Ovary (tissue), 9 donors: ENCODE data around the gene CARD6. TPM values are rescaled to one million over a fixed set of nuclear protein-coding genes. Genes with fewer than 3 reads are reported as not detected.
A peak's percentile ranks its signal among the peaks of the same experiment; 100 is the strongest.

Experiments
- DNase-seq, 5 donors: peaks; one replicate each; pipeline ENCODE4 v3.0.0-alpha.2; 2019 to 2020
- H3K27ac ChIP-seq, 2 donors: fragments of 200-600 bp; one replicate each; pipeline versions ENCODE4 v1.5.1 to v1.8.0; 2019 to 2022
- H3K27me3 ChIP-seq: fragments of 200-600 bp; one replicate; pipeline ENCODE4 v1.8.0; 2022
- H3K36me3 ChIP-seq: fragments of 200-600 bp; sonication (generic); one replicate; pipeline ENCODE4 v1.5.1; 2019
- H3K4me1 ChIP-seq: one replicate; pipeline ENCODE4 v1.8.1; 2013; ENCODE audit warnings: mild to moderate bottlenecking, moderate library complexity; ENCODE audit not compliant: insufficient read depth
- H3K4me3 ChIP-seq: fragments of 200-600 bp; sonication (generic); one replicate; pipeline ENCODE4 v1.5.1; 2017
- H3K9me3 ChIP-seq, 2 donors: fragments of 200-600 bp in 1 of 2; sonication (generic) in 1 of 2; one replicate each; pipeline versions ENCODE4 v1.5.1 to v1.8.1; 2013 to 2019; ENCODE audit warnings: mild to moderate bottlenecking in 1 of 2, moderate library complexity in 1 of 2
- EP300 ChIP-seq: sonication (generic); formaldehyde crosslinking; IDR thresholded peaks from one replicate; pipeline ENCODE4 v1.6.1; 2017; ENCODE audit warnings: antibody characterized with exemption
- POLR2A ChIP-seq: fragments of 450-650 bp; IDR thresholded peaks from one replicate; pipeline ENCODE4 v1.6.1; 2017; ENCODE audit warnings: antibody characterized with exemption, mild to moderate bottlenecking, moderate library complexity
- WGBS, 3 donors: extraction: QIAGEN DNeasy Blood & Tissue Kit in 1 of 3; methylation state at CpG; one replicate each; pipeline versions ENCODE4 v1.1.5 to v1.1.7; 2013 to 2017; 5-methylcytosine and 5-hydroxymethylcytosine counted together
- intact Hi-C, 4 donors: fragments of 100-400 bp; cut with DNase I; formaldehyde crosslinking; loops; one replicate each; pipeline versions ENCODE4 v1.11.0 to v1.15.1; 2022 to 2023
- polyA plus RNA-seq, 2 donors: library from polyadenylated mRNA; stranded (reverse); fragments of 200-250 nt in 1 of 2; fragments of 350-450 nt in 1 of 2; fragmentation: Illumina TruSeq in 1 of 2; extraction: RNeasy Lipid Tissue Mini Kit (QIAGEN cat#74804) in 1 of 2; gene quantifications; one replicate each; pipeline ENCODE4 v1.2.3, GENCODE V29; 2013 to 2014
- total RNA-seq, 7 donors: library from RNA; depleted of rRNA in 2 of 7; stranded (reverse); fragments of >200 nt in 2 of 7; fragmentation: NEBNext Ultra II Directional in 3 of 7; extraction: Animal tissue kit (Norgen Biotek cat#: 25700) in 3 of 7; gene quantifications; one replicate each; pipeline versions ENCODE4 v1.1.0 to v1.2.4, GENCODE V29; 2016 to 2023
- TF ChIP-seq, protein P1 (sequence below), 3 donors: fragments of 450-650 bp in 2 of 3; fragments of 200-600 bp in 1 of 3; IDR thresholded peaks; one replicate each; pipeline versions ENCODE4 v1.5.1 to v1.8.0; 2016 to 2022; ENCODE audit warnings: antibody characterized with exemption in 3 of 3, mild to moderate bottlenecking in 1 of 3
- donor health status: DM: no; HTN: no; CAD: no; lungs with moderate emphysema.
- donor health status: DM: no; HTN: no; CAD: no.
- donor health status: Bipolar disorder and iron deficiency.
- donor health status: DM: yes; HTN: yes; CAD: no.
- donor health status: DM: no; HTN: no; CAD: no.
- donor health status: DM: yes; HTN: yes; CAD: no.

CARD6 gene
- total and polyA plus RNA-seq, 9 donors, result 2.0 to 9.4 (median 5.2) TPM

- TF ChIP-seq POLR2A, result no peak
- no peak for TF ChIP-seq EP300
- TF ChIP-seq, protein P1, sequence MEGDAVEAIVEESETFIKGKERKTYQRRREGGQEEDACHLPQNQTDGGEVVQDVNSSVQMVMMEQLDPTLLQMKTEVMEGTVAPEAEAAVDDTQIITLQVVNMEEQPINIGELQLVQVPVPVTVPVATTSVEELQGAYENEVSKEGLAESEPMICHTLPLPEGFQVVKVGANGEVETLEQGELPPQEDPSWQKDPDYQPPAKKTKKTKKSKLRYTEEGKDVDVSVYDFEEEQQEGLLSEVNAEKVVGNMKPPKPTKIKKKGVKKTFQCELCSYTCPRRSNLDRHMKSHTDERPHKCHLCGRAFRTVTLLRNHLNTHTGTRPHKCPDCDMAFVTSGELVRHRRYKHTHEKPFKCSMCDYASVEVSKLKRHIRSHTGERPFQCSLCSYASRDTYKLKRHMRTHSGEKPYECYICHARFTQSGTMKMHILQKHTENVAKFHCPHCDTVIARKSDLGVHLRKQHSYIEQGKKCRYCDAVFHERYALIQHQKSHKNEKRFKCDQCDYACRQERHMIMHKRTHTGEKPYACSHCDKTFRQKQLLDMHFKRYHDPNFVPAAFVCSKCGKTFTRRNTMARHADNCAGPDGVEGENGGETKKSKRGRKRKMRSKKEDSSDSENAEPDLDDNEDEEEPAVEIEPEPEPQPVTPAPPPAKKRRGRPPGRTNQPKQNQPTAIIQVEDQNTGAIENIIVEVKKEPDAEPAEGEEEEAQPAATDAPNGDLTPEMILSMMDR (IDR thresholded peaks at IDR 0.05), result no peak
- DNase-seq, result peak in 1 of 5 donors; percentile 42
- H3K4me3 ChIP-seq, result peak overlapping the region; percentile 72
- intact Hi-C loops, result loop anchor here in 1 of 4 donors (10.0 kb wide), 1 partner anchor 80 kb away; the partner anchor contains the start of gene TTC33
- peak overlapping the region; percentile 68 to 90 for H3K27ac ChIP-seq
- H3K9me3 ChIP-seq, result no peaks in the 10 kb centered on the region
- H3K27me3 ChIP-seq, result no peaks in the 10 kb centered on the region
- WGBS, 3 donors, result 0 to 1% (median 0%) methylated on average over 21 of the region's 21 CpGs
- no peaks in the 10 kb centered on the region for H3K36me3 ChIP-seq
- peaks cover 2% of the 10 kb centered on the region for H3K4me1 ChIP-seq
Observed at GRCh38 chr5:40834391-40834848, 6.7 kb upstream of the CARD6 start.

DNA sequence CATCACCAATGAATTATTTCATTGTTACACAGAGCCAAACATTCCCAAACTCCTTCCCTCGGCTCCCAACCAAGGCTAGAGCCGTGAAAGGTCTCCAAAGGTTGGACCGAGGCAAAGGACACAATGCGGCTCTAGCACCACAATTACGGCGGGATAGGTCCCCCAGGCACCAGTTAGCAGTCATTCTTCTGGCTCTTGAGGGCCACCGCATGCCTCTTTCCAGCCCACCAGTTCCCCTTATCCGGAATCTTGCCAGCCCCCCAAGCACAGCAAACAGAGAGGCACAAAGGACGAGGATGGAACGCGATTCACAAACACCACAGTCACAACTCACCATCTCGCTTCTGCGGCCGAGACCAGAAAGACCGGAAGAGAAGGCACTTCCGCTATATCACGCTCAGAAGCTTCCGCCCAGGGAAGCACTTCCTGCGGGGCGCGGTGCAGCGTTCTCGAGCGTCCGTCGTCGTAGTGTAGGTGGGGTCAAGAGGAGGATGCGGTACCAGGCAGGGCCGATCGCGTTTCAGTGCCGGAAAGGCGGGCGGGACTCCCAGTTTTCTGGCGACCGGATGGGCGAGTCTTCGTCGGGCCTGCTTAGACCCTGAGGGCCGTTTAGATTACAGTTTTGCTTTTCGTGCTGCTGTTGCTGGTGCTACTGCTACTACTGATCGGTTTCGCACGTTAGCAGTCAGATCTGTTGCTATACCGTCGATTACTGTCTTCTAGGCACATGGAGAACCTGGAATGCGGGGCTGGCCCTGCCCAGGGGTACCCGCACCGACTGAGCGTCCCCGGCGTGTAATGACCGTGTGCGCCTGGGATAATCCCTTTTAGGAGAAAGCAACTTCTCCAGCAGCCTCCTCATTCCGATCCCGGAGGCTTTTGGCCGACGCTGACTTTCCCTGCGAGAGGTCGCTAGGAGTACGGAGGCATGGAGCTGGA lies 6.0 kb upstream of the CARD6 start, which contains the start of gene RPL37:
Gene RPL37 (minus strand): TSS at position 374 of the 939 bp plus-strand sequence. CDS start 37 bp downstream, at position 337.
- intact Hi-C loops, result loop anchor here in 1 of 4 donors (10.0 kb wide), 1 partner anchor 80 kb away; the partner anchor contains the start of gene TTC33
- no peaks in the 10 kb centered on the region for H3K36me3 ChIP-seq
- TF ChIP-seq, protein P1 (IDR thresholded peaks at IDR 0.05), result no peak
- peak; percentile 80 for TF ChIP-seq POLR2A

GRCh38 chr5:40838086-40838485 lies 3.1 kb upstream of the CARD6 start:
- H3K27ac ChIP-seq, result no peak overlapping the region
- no peak for DNase-seq
- no peaks in the 10 kb centered on the region for H3K36me3 ChIP-seq
- no peaks in the 10 kb centered on the region for H3K9me3 ChIP-seq
- no peaks in the 10 kb centered on the region for H3K27me3 ChIP-seq
- H3K4me3 ChIP-seq, result no peak overlapping the region
- 91 to 94% (median 93%) methylated on average over 6 of the region's 6 CpGs for WGBS, 3 donors
- H3K4me1 ChIP-seq, result peaks cover 6% of the 10 kb centered on the region
- no peak for TF ChIP-seq EP300
- TF ChIP-seq, protein P1 (IDR thresholded peaks at IDR 0.05), result no peak
- no peak for TF ChIP-seq POLR2A
- intact Hi-C loops, result loop anchor here in 1 of 4 donors (10.0 kb wide), 1 partner anchor 83 kb away; the partner anchor contains the start of gene TTC33

More for the DNA sequence above, 6.0 kb upstream of the CARD6 start, which contains the start of gene RPL37:
- peak within 1 kb of the TSS; percentile 72 for H3K4me3 ChIP-seq
- whole genome bisulfite sequencing, 3 donors, result 1% methylated on average over 61 of the region's 61 CpGs
- peaks cover 2% of the 10 kb centered on the region for H3K4me1 ChIP-seq
- no peaks in the 10 kb centered on the region for H3K27me3 ChIP-seq
- DNase-seq, result peak; percentile 95 to 97 (median 96)
- peak within 1 kb of the TSS; percentile 90 to 92 for H3K27ac ChIP-seq
- H3K9me3 ChIP-seq, result no peaks in the 10 kb centered on the region

GRCh38 chr5:40842351-40842750 lies 1.2 kb downstream of the CARD6 start:
- Histone ChIP-seq H3K27ac (no peak overlapping the region), H3K27me3 (no peaks in the 10 kb centered on the region), H3K9me3 (no peaks in the 10 kb centered on the region), H3K4me3 (peak overlapping the region; percentile 31), H3K36me3 (no peaks in the 10 kb centered on the region), H3K4me1 (peaks cover 5% of the 10 kb centered on the region)
- WGBS, 3 donors, result 18 to 35% (median 30%) methylated on average over 2 of the region's 2 CpGs
- TF ChIP-seq, protein P1 (IDR thresholded peaks at IDR 0.05), result no peak
- TF ChIP-seq EP300, result no peak
- TF ChIP-seq POLR2A, result no peak
- intact Hi-C loops, result no loop called here
- no peak for DNase-seq
